CD4-positive, alpha-beta T cell treated with Interleukin-21 for 1 hour (primary cell): ENCODE results near the gene GPR25.
A peak's percentile ranks its signal among the peaks of the same experiment; 100 is the strongest.

Experiments
- DNase-seq: peaks from one replicate; pipeline ENCODE4 v3.0.0-alpha.2; 2020

Gene GPR25

DNA sequence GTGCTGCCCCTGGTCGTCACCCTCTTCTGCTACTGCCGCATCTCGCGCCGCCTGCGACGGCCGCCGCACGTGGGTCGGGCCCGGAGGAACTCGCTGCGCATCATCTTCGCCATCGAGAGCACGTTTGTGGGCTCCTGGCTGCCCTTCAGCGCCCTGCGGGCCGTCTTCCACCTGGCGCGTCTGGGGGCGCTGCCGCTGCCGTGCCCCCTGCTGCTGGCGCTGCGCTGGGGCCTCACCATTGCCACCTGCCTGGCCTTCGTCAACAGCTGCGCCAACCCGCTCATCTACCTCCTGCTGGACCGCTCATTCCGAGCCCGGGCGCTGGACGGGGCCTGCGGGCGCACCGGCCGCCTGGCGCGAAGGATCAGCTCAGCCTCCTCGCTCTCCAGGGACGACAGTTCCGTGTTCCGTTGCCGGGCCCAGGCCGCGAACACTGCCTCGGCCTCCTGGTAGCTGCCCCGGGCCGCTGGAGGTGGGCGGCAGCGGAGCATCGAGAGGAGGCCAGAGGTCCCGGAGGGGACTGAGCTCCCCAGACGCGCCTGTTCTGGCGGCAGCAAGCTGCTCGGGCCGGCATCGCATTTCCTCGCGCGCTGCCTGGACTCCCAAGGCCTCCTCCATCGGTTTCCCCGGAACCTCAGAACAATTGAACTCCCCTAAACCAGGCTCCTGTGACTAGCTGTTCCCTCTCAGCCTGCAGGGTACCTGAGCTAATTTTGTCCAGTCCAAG, 1.1 kb downstream of the GPR25 start:
- DNase-seq, result no peak

DNA sequence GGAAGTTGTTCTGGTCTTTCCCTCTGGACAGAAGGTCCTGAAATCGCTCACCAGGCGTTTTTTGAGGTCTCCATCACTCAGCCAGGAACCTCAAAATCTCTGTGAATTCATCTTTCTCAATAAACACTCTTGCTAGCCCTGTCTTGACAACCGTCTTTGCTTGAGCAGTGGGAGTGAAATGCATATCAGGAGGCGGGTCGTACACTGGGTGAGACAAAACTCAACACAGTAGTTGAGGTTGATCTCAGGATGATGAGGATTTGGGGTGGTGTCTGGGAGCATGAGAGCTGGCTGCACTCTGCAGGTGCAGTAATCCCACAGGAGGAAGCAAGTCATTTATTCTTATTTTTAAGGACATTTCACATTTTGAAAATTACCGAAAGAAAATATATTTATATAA, 1.9 kb downstream of the GPR25 start:
- DNase-seq, result no peak

DNA sequence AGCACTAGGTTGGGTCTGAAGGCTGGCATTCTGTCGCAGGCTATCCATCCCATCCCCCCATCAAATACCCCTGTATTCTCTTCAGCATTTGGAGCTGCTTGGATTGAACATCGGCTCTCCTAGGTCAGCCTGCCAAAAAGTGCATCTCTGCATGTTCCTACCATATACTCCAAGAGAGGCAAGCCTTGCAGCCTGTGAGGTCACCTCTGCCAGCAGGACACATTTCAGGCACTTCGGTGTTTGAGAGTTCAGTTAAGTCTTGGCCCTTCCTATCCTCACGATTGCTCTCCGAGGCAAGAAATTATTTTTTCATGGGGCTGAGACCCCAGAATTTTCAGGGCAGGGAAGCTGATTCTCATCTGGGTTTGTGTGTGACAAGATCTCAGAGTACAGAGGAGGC, 2.6 kb downstream of the GPR25 start:
- DNase-seq, result no peak

DNA sequence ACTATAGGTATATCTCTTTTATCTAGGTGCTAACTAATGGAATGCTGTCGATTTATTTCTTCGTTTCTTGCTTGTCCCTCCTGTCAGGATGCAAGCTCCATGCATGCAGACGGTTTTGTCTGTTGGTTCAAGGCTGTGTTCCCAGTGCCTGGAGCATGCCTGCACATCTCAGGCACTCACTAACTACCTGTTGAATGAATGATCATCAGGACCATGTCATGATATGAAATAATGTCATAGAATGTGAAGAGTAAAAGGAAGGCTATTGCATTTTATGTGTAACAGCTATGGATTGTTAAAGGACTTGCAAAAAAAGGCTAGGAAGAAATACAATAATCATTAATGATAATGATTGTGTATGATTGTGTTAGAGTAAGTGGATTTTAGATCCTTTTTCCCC, 4.2 kb downstream of the GPR25 start:
- no peak for DNase-seq

DNA sequence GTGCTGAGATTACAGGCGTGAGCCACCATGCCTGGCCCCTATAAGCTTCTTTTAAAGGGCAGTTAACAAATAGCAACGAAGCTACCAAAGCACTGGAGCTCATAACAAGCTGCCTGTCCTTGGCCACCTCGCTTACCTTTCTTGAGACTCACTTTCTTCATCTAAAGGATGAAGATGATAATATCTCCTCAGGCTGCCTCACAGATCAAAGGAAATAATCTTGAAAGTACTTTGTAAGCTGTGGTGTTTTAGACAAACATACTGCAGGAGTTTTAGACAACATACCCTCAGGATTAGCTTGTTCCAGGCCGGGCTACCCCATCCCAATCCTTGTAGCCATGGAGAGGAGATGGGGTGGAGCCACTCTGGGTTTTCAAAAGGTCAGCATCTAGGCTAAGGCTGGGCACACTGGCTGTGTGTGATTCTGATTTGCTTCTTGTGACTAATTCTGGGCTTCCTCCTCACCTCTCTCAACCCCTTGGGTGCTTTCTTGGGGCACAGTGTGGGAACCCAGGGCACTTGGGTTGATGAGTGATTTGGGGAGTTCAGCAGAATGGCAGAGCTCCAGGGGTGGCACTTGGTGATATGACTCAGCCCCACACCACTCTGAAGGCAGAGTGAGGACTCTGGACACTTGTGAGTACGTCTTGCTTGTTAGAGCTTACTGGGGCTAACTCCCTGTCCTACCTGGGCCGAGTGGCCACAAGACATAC, 5.2 kb downstream of the GPR25 start:
- DNase-seq, result peak; percentile 42

DNA sequence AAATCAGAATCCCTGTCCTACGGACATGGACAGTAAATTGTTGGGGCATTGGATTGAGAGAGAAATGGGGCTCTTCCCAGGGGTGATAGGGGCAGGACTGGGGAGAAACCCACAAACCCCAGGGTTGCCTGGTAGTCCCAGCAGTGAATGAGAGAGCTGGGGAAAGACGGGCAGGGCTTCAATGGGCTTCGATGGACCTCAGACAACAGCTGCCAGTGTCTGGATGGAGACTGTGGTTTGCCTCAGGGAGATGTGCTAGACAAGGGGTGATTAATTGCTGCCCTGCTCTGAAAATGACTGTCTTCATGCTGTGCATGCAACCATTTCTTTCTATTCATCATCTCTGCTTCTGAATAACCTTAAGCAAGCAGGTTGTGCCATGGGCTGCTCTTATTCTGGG, 7.4 kb downstream of the GPR25 start:
- DNase-seq, result no peak

DNA sequence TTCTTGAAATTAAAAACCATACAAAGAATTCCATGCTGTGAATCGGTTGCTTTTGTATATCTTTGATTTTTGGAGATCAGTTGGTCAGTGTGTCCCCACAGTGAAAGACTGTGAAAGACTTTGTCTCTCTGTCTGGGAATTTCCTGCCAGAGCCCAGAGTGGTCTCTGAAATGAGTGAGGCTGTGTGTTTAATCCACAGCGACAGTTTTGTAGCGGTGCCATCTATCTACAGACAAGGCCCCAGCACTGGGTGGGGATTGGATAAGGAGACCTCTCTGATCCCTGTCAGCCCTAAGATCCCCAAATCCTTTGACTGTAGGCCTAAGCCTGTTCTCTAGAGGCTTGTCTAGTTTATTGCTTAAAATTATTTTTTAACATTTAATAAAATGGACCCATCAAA, 10.3 kb downstream of the GPR25 start:
- DNase-seq, result no peak

DNA sequence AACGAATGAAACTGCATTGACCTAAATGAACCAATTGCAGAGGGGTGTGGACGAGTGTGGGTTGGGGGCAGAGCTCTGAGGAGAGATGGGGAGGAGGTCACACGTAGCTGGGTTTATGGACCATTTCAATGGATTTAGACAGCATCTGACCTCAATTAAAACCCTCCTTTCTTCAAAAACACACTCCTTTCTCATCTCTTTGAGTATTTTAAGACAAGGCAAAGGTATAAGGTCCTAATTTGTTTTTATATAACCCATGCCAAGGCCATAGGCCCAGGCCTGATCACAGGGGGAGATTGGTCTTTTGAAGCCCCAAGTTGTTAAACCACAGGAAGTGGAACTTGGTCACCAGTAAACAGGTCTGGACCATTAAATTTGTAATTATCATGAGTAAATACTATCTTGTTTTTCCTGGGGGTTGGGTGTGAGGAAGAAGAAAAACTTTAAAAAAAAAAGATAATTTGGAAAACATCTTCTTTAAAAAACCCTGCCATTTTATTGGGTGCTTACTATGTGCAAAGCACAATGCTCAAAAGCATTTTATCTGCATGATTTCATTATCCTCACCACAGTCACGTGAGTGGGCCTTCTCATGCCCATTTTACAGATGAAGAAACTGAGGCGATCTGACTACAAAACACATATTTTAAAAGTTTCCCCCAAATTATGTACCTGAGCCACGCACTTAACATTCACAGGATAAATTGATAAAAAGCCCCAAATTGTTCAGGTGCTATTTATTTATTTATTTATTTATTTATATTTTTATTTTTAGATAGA, 13.0 kb downstream of the GPR25 start:
- no peak for DNase-seq

DNA sequence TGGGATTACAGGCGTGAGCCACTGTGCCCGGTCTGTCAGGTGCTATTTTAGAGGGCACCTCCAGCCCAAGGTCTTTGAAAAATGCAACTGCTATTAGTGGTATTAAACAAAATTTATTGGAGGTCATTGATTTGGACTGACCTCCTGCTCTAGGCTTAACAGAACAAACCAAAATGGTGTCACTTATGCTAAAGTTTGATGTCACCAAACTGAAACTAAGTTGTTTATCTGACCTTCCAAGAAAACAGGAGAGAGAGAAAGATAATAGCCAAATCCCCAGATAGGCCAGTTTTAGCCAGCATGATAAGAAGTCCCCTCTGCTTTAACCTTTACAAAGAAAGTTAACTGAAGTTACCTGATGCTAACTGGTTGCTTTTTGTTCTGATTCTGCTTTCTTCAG, 13.8 kb downstream of the GPR25 start:
- no peak for DNase-seq

DNA sequence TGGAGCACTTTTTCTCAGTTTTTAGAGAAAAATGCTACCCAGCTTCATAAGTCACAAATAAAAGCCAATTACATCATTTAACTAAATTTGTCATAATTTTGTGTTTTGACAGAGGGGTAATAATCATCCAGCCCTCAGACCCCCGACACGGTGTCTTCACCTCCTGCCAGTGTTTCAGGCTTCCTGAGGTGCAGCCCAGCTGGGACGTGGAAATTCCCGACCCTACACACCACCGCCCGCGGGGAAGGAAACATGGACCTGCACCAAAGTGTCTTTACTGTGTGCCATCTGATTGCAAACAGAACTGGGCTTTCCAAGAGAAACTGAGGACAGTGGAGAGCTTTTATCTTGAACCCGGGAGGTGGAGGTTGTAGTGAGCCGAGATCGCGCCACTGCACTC, 14.3 kb downstream of the GPR25 start:
- no peak for DNase-seq

DNA sequence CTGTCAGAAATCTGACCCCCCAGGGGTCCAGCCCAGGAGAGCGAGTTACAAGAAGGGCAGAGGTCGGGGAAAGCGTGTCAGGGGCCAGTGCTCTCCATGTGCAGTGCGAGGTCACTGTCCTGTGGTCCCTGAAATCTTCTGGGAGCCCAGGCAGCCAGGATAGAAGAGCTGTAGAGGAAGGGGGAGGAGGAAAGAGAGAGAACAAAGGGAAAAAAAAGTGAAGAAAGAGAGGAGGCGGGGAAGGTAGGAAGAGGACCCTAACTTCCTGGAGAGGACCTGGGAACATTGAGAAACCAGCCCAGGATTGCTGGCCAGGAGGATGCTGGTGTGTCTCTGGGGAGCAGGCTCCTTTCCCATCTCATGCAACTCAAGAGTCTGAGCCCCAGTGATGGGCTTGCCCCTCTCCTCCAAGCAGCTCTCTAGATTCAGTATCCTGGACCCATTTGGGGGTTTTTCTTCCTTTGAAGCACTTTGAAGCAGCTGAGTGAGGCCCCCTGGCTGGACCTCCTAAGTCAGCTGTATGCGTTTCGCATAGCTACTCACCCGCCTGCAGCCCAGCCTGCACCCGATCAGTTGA, 15.1 kb downstream of the GPR25 start:
- no peak for DNase-seq

DNA sequence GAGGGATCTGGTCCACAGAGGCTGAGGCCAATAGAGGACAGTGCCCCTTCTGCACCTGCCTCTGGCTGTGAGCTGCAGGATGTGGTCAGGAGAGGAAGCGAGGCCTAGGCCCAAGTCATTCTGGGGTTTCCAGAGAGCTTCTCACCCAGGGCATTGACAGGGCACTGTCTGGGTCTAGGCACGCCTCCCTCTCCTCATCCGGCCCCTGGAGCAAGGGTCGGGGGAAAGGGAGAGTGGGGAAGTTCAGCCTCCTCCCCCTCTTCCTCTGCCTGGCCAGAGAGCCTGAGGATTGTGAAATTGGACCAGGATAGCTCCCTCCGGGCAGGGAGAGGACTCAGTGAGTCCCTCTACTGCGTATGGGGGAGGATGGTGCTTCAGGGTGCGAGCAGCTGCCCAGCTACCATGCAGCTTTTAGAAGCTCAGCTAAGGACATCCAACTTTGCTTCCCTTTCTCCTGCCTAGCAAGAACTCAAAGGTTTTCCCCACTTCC, 15.6 kb downstream of the GPR25 start:
- peak; percentile 79 for DNase-seq

DNA sequence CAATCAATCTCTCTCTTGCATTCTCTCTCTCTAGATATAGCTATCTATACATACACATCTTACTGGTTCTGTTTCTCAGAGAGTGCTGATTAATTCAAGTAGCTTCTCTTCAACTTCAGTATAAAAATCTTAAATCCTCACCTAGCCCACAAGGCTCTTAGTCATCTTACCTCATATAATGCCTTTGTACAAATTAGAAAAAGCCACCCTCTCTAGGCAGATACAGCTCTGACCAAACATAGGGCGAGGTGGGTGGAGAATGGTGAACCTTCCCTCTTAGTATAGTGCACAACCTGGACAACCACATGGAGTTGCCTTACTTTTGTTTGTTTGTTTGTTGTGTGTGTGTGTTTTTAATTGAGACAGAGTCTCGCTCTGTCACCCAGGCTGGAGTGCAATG, 16.8 kb downstream of the GPR25 start:
- no peak for DNase-seq

DNA sequence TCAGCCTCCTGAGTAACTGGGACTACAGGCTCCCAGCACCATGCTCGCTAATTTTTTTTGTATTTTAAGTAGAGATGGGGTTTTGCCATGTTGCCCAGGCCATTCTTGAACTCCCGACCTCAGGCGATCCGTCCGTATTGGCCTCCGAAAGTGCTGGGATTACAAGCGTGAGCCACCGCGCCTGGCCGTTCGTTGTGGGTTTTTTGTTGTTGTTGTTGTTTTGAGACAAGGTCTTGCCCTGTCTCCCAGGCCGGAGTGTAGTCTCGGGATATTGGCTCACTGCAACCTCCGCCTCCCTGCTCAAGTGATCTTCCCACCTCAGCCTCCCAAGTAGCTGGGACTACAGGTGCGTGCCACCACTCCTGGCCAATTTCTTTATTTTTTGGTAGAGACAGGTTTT, 17.2 kb downstream of the GPR25 start:
- DNase-seq, result no peak

DNA sequence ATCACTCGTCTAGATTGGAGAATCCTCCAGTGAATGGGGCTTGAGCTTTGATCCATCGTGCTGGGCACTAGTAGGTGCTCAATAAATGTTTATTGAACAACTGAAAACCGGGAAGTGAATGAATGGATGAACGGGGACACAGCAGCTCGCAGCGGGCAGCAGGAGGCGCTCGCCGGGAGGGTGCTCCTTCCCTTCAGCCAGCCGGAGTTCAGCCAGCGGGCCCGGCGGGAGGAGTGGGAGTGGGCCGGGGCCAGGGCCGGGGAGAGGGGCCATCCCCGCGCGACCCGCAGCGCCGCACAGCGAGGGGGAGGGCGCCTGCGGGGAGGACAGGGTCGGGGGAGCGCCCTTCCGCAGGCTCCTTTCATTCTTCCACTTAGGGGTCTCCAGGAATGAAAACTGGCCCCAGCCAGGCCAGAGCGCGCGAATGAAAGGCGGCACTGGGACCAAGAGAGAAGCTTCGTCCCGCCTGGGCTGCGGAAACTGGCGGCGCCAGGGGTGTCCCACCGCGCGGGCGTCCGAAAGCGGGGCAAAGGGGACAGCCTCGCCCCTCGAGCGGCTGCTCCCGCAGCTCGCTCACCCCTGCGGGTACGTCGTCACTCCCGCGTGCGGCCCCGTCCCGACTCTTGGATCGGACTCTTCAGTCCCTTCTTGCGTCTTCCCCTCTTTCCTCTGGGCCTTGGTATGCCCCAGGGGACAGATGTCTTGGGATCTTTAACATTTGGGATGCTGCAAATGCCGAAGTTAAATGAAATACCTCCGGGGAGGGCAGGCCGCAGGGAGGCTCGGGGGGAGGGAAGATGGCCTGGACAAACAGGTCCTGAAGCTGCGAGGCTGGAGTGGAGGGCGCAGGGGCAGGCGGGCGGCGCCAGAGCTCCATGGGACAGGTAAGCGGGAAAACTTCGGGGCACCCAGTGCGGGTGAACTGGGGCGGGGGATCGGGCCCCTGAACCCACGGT, 18.3 kb downstream of the GPR25 start:
- no peak for DNase-seq

DNA sequence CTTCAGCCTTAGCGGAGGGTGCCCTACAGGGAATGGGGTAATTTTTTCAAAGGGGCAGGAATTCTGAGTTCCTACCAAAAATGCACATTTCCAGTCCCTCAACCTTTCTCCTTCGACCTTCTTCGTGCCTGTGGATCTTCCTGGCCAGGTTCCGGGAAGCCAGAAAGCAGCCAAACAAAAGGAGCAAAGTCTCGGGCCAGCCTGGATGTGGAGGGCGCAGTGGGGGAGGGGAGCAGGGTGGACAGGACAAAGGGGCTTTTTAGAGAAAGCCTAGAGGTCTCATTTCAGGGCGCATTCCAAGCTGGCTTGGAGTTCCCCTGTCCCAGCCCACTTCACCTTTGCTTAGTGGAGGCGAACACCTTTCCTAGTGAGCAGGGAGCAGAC, 19.0 kb downstream of the GPR25 start:
- DNase-seq, result no peak

DNA sequence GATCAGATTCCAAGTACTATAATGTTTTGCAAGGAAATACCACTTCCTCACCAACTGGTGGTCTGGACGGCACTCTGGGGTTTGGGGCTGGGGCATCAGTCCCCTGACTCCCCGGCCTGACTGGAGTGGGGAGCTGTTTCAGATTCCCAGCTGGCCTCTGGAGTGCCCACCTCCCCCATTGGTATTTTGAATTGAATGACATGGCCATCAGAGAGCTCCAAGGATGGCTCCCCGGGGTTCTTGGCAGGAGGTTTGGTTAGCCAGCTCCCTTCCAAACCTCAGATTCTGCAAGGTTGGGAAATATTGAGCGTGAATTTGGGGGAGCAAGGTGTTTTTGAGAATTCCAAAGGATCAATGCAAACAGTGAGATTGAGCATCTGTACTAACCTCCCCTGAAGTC, 19.8 kb downstream of the GPR25 start:
- no peak for DNase-seq

DNA sequence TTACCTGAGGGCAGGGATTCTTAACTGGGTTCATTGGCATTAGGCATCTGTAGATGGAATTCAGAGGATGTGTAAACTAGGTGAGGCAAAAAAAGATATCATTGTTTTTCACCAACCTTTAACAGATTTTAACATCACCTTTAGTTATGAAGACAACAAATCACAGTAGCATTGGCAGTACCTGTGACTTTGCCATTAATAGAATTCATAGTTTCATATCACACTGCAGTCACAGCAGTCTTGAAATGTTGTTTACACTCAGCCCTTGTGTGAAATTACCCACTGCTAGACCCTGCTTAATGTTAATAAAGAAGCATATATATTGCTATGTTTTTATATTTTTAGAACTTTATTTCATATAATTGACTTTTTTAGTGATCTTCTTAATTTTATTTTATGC, 20.2 kb downstream of the GPR25 start:
- DNase-seq, result no peak

DNA sequence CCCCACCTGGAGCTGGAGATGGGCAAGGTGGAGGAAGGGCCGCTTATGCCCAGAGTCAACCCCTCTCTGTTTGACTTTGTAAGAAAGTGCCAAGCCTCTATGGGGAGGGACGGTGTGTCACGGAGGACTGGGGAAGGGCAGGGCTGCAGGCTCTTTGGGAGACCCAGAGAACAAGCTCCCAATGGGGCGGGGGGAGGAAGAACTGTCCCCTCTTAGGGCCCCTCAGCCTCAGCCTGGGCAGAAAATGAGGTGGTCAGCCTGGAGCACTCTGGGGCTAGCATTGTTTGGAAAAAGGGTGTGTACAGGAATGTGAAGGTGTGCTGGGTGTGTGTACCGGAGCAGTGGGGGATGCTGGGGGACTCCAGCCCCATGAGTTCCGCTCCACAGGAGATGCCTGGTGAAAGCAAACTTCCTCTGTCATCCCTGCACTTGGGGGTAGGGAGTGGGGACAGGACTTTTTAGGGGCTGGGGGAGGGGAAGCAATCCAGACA, 20.7 kb downstream of the GPR25 start:
- no peak for DNase-seq

DNA sequence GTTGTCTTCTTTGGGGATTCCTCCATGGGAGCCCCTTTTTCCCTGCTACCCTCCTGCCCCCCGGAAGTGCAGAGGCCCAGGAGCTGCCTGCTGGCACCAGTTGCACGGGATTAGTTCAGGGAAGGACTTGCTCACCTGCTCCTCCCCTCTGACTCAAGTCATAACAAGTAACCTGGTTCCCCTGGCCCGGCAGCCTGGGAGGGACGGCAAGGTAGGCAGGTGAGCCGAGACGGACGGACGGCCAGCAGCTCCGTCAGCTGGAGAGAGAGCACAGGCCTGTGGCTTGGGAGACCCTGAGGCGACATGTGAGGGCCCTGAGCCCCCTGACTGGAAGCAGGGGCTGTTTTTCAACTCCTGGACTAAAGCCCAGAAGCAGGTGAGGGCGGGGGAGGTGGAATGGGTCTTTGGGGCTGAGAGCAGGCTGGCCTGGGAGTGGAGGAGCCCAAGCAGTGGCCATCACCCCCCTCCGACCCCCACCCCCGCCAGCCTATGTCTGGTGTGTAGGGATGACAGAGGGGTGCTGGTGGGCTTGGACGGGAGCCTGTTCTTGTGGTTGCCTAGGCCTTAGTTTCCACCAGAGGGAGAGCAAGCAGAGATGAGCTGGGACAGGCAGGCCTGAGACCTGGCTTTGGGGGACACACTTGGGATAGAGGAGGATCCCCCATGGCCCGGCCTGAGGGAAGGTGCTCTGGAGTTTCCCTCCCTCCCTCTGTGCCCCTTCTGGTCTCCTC, 22.1 kb downstream of the GPR25 start, which contains the start of gene INAVA:
Gene INAVA (plus strand): TSS at position 189 of the 731 bp plus-strand sequence. CDS start 3,501 bp downstream, outside the sequence.
- DNase-seq, result no peak

DNA sequence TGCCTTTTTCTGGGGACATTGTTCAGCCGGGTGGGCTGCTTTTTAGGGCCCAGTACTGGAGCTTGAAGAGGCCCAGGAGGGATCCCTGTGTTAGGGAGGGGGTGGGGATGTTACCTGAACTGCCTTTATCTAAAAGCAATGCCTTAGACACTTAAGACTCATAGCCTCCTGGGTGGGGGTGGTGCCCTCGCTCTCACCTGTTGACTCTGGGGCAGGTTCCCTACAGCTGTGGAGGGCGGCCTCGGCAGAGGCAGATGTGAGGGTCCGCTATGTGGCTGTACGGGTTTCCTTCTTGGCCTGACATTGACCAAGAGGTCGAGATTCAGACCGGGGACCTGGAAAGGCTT, 22.6 kb downstream of the GPR25 start:
- no peak for DNase-seq
